ENCODE data around the gene FAM180B. TPM values are rescaled to one million over a fixed set of nuclear protein-coding genes. Genes with fewer than 3 reads are reported as not detected.

The FAM180B gene
- total RNA-seq, 2 donors from 2014 or later = 0.66 TPM; not detected in 1

GRCh38 chr11:47578524-47579494 lies 7.7 kb upstream of the FAM180B start, which contains the start of the genes KBTBD4 and NDUFS3:
KBTBD4 (minus strand) TSS chr11:47578970; CDS start chr11:47578951, 19 bp downstream.
NDUFS3 (plus strand) TSS chr11:47579074; CDS start chr11:47579092, 18 bp downstream.
- ATAC-seq = peak; percentile 97
- intact Hi-C loops (cut with DNase I) = no loop called here
- H3K27ac ChIP-seq = peak within 1 kb of the TSS; percentile 83 to 90 (median 85)
- peak within 1 kb of the TSS; percentile 86 to 99 for H3K4me3 ChIP-seq
- no peaks in the 10 kb centered on the region for H3K9me3 ChIP-seq
- TF ChIP-seq CTCF (IDR thresholded peaks at IDR 0.05) (peak in 1 of 7 experiments; percentile 5), POLR2A (IDR thresholded peaks at IDR 0.05) (peak in 2 of 3 donors; percentile 80 to 84)
- H3K36me3 ChIP-seq (replicated peaks in 1 of 2; ENCODE audit: insufficient read depth in 1 of 2, low read depth in 2 of 2) = peaks cover 13 to 24% of the 10 kb centered on the region in 2 donors
- H3K27me3 ChIP-seq = no peaks in the 10 kb centered on the region
- H3K4me1 ChIP-seq = peaks cover 20% of the 10 kb centered on the region
- 0 to 2% methylated on average over 22 to 68 of the region's 72 CpGs for WGBS, 2 donors
- DNase-seq = peak; percentile 89 to 93 (median 92)

GRCh38 chr11:47583844-47584243 lies 2.6 kb upstream of the FAM180B start:
- TF ChIP-seq CTCF (IDR thresholded peaks at IDR 0.05) (no peak), POLR2A (IDR thresholded peaks at IDR 0.05) (no peak)
- H3K27ac ChIP-seq = no peak overlapping the region
- no peaks in the 10 kb centered on the region for H3K9me3 ChIP-seq
- no peak overlapping the region for H3K4me3 ChIP-seq
- peaks cover 13 to 26% of the 10 kb centered on the region in 2 donors for H3K36me3 ChIP-seq (replicated peaks in 1 of 2; ENCODE audit: insufficient read depth in 1 of 2, low read depth in 2 of 2)
- intact Hi-C loops (cut with DNase I) = no loop called here
- ATAC-seq (no peak), DNase-seq (no peak)
- peaks cover 11% of the 10 kb centered on the region for H3K4me1 ChIP-seq
- 91 to 93% methylated on average over 5 of the region's 5 CpGs for WGBS, 2 donors
- no peaks in the 10 kb centered on the region for H3K27me3 ChIP-seq

GRCh38 chr11:47587039-47587716 lies 700 bp downstream of the FAM180B start:
- Histone ChIP-seq H3K9me3 (no peaks in the 10 kb centered on the region), H3K4me1 (no peaks in the 10 kb centered on the region), H3K4me3 (no peak overlapping the region), H3K27me3 (peaks cover 0 to 10% of the 10 kb centered on the region in 2 donors), H3K36me3 (replicated peaks in 1 of 2; ENCODE audit: insufficient read depth in 1 of 2, low read depth in 2 of 2) (peaks cover 3 to 15% of the 10 kb centered on the region in 2 donors), H3K27ac (no peak overlapping the region)
- TF ChIP-seq CTCF (IDR thresholded peaks at IDR 0.05) (no peak), POLR2A (IDR thresholded peaks at IDR 0.05) (no peak)
- no peak for ATAC-seq
- intact Hi-C loops (cut with DNase I) = no loop called here
- no peak for DNase-seq
- 57 to 64% methylated on average over 6 of the region's 6 CpGs for WGBS, 2 donors

- no peak for ATAC-seq
- WGBS, 2 donors = 60% methylated on average over 6 to 14 of the region's 14 CpGs
- DNase-seq = peak in 1 of 4 donors; percentile 64
- intact Hi-C loops (cut with DNase I) = no loop called here
- Histone ChIP-seq H3K9me3 (no peaks in the 10 kb centered on the region), H3K36me3 (replicated peaks in 1 of 2; ENCODE audit: insufficient read depth in 1 of 2, low read depth in 2 of 2) (peaks cover 0 to 11% of the 10 kb centered on the region in 2 donors), H3K4me1 (no peaks in the 10 kb centered on the region), H3K27me3 (peaks cover 0 to 11% of the 10 kb centered on the region in 2 donors), H3K4me3 (no peak overlapping the region), H3K27ac (no peak overlapping the region)
- TF ChIP-seq POLR2A (IDR thresholded peaks at IDR 0.05) (no peak), CTCF (IDR thresholded peaks at IDR 0.05) (no peak)
These were observed 1.3 kb downstream of the FAM180B start for GRCh38 chr11:47587723-47588326.

All from body of pancreas (tissue), 4 donors.